ENCODE measurements around the gene ADAMTS9.

ADAMTS9 gene

DNA sequence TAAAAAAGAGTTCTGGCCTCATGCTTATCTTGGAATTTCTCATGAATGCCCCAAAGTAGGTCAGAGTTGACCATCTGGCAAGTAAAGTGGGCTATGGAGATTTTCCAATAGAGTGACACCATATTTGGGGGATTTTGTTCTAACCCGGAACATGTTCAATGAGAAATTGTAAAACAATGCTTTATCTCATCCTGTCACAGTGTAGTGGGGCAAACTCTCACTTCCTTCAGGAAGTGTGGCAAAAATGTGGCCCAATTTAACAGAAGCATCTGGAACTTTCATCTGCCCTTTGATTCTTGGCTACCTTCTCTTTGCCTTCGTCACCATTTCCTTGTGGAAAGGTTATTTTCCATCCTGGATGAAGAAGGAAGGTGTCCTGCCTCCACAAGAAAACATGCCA lies 70.8 kb downstream of the ADAMTS9 start:
- no peak for DNase-seq

DNA sequence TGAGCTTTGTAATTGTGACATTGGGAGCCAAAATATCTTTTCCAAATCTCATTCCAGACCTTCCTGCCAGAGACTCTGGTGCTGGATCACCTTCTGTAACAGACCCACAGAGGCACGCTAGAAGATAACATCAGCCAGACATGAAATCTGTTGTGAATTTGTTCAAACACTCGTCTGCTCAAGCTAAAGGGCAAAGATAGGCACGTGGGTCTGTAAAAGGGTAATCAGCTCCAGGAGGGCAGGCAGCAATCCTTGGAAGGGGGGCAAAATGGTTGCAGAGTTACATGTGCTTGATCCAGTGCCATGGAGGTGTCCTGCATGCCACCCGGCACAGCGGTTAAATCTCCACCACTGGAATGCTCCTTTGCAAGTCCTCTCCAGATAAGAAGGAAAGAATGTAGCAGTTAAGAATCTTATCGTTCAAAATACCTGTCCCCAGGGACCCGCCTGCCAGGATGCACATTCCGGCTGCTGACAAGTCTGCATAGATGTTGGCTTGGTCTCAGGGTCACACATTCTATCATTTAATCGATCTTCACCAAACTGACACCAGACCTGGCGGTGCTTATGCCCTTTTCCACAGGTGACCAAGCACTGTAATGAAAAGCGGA lies 74.8 kb downstream of the ADAMTS9 start:
- DNase-seq = no peak

DNA sequence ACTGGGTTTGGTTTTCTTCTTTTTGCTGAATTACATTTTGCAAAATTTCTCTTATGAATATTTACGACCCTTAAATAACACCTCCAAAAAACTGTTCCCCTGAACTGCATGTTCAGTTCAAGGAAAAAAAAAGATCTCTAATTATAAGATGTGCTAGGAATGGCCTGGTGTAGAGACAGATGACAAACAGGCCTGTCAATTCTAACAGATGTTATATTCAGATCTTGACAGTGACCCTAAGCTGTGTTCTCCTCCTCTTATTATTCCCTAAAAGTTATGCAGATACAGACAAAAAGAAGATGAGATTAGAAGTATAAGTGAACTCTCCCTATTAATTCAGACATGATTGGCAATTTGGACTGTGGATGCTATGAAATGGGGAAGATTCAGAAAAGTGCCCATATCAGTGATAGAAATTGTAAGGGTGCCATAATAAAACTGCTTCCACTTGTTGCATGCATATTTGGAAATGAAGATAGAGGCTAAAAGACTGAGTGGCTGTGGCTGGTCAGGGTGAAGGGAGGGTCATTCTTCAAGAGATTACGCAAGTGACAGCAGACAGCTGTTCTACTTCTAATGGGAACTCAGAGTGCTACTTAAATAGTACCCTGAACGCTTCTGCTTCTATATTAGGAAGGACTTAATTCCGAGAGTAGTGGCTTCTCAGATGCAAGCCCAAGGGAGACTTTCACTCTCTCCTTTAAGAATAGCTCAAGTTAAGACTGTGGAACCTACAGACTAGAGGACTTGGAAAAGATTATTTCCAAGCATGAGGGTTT lies 75.5 kb downstream of the ADAMTS9 start:
- no peak for DNase-seq

DNA sequence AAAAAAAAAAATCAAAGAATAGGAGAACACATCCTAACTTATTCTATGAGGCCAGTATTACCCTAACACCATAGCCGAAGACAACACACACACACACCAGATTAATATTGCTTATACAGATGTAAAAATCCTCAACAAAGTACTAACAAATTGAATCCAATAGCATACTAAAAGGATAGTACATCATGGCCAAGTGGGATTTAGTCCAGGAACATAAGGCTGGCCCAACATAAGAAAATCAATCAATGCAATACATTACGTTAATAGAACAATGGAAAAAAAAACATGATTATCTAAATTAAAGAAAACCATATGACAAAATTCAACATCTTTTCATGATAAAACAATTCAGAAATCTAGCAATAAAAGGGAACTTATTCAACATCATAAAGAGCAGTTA lies 79.1 kb downstream of the ADAMTS9 start:
- no peak for DNase-seq

DNA sequence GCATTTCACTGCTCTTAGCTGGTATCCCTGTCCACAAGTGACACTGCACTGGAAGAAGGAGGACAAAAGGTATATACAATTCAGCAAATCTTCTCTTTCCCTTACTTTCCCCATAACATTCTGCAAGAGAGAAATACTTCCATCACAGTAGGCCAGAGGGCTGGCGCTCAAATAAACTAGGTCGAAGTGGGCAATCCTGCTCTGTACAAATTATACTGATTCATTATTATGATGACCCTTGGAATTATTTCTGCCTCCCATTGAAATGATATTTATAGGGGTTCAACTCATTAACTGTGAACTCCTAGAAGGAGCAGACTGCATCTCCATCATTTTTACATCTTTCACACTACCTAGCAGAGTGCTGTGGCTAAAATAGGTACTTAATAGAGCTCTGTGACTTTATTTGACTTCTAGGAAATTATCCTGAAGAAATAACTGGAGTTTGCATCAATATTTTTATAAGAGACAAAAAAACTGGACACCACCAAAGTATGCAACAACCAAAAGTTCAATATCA lies 80.7 kb downstream of the ADAMTS9 start:
- no peak for DNase-seq

DNA sequence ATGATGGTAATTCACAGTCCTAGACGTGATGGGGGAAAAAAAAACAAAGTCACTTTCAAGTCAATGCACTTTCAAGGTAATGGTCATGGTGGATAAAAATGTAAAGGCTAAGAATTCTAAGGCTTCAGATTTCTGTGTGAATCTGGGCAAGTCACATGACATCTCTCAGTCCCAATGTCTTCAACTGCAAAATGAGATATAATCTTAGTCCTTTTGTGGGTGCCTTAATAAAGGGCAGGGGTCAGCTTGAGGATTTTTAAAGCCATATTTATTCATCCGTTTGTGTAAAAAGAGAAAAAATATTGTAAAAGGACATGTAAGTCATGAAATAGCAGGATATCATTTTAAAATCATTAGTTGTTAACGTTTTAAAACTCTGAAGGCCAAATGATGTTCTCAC lies 83.5 kb downstream of the ADAMTS9 start:
- DNase-seq = no peak

DNA sequence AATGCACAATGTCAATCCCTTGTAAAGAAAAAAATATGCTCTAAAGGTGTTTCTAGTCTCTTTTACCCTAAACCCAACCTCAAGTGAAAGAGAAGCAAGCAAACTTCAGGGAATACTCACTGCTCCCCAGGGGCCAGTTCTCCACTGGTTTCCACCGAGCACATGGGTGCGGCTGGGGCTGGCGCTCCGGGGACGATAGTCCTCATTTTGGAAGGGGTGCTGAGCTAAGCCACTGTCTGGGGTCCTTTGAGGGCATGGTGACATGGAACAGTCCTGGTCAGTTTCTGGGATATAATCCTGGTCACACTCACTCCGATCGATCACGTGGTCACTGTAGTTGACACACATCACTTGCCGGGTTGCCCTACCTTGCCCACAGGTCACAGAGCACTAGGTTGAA lies 86.0 kb downstream of the ADAMTS9 start:
- DNase-seq = no peak

DNA sequence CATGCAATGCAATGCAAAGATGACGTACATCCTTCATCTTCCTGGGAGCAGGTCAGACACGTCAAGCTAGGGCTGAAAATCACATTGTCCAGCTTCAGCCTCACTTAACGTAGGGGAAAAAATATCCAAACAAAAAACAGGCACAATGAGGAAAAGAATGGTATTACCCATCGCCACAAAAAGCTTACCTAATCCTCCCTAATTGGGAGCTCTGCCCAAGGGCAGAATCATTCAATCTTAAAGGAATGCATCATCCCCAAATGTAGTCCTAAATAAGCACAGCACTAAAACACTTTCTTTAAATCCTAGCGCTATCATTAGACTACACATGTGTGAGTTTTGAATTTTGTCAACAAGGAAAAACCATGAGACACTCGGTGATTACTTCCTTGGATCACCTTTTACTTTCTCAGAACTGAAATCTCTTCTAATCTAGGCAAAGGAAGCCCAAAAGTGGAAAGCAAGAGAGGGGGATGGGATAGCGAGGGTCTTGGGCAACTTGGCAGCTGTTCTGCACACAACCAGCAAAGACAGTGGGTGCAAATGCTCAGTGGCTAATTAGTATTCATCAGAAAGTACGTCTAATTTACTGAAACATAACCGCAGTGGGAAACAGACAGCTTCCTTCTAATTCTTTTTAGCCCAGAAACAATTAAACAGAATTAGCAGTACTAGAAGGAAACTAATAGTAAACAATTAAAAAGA lies 87.4 kb downstream of the ADAMTS9 start:
- DNase-seq = no peak

DNA sequence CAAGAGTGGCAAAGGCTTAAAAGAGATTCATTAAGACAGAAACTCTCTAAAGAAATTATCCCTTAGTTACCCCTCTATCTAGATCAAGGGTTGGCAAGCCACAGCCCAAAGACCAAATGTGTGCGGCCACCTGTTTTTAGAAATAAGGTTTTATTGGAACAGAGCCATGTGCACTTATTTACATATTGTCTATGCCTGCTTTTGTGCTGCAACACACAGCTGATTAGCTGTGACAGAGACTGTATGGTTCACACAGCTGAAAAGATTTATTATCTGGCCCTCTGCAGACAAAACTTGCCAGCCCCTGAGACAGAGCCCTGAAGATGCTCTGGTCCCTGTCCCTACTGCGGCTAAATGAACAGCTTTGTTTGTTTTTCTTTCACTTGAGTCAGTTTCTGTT lies 88.1 kb downstream of the ADAMTS9 start:
- DNase-seq = no peak

DNA sequence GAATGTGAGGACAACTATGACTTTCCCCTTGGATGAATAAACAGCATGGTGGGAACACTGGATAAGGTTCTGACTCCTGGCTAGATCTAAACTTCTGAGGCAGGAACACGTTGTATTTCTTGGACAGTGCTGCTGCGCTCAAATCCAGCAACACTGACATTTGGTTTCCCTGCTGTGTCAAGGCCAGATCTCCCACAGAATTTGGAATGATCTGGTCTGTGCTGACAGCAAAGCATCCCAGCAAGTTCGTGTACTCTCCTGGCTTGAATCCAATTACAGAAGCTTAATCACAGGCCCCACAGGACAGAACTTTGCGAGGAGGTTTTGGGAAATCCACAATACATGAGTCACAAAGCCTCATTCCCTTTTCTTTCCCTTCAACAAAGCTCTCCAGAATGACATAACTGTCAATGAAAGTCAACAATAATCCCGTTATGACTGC lies 92.5 kb downstream of the ADAMTS9 start:
- no peak for DNase-seq

DNA sequence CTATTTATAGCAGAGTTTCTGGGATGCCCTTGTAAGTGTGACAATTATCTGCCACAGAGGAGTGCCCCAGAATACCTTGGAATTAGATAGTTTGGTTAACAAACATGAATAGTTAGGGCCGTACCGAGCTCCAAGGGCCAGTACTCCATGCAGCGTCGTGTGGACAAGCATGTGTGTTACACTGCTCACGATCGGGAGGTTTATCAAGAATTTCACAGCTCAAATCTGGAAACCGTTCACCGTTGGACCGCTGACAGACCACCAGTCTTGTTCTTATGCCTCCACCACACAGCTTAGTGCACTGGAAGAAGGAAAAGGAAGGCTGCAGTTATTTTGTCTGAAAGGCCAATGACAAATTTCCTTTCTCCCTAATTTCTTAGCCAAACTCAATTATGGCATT lies 93.7 kb downstream of the ADAMTS9 start:
- no peak for DNase-seq

DNA sequence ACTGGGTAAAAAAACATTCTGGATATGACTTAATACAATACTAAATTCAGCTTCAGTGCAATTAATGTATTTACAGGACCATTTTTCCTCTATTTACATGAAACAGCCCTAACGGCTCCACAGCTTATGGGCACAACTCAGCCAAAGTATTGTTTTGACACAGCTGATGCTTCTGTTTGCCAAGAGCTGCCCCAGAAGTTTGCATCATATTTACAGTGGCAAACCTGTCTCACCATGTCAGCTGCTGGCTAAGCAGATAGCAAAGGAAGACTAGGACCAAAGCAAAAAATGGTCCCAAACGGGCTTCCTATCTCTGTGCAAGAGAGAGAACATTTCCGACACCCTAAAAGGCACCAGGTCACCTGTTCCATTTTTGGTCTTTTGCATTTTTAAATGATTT lies 94.5 kb downstream of the ADAMTS9 start:
- no peak for DNase-seq

DNA sequence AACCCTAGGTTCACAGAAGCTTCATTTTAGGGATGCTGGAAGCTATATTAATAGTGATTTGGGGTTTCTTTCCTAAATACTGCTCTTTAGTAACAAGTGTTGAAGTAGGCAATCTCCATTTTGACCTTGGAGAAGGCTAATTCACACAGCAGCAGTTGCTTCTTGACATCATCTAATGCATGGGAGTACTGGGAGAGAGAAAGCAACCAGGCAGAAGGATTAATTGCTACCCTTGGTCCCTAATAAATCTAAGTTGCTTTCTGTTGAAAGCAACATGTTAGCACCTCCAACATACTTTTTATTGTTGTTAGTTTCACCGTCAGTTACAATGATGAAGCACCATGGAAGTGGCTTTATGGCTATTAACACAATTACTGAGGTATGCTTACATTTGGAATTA lies 96.2 kb downstream of the ADAMTS9 start:
- DNase-seq = no peak

DNA sequence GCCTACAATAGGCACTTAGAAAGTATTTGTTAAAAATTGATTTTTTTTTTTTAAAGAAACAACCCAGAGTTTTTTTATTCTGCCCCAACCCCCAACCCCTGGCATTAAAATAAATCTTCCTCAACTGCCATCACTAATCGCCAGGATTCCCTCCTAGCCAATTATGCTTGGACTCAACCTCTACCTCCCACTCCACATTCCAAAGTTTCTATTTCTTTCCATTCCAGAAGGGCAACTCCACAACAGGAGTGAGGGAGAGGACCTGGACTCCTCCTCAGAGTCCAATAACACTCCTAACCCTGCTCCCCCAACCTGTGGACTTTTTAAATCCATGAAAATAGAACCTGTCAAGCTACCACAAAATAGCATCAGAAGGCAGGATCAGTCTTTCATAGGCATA lies 99.4 kb downstream of the ADAMTS9 start:
- DNase-seq = no peak

DNA sequence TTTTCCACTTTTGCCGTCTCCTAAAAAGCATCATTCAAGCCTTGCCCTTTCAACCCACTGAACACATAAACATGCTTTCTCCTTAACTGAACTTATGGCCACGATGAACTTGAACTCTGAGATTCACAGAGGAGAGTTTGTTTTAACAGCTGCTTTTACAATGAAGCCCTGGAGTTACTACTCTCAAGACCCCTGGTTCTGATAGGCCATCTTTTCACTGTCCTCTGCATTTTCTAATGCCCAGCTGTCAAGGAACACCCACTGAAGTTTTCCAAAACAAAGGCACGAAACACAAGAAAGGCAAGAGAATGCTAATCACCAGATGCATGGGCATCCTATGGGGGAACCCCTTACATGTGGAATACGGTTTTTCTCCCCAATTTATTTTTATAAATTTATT lies 100.8 kb downstream of the ADAMTS9 start:
- DNase-seq = no peak

DNA sequence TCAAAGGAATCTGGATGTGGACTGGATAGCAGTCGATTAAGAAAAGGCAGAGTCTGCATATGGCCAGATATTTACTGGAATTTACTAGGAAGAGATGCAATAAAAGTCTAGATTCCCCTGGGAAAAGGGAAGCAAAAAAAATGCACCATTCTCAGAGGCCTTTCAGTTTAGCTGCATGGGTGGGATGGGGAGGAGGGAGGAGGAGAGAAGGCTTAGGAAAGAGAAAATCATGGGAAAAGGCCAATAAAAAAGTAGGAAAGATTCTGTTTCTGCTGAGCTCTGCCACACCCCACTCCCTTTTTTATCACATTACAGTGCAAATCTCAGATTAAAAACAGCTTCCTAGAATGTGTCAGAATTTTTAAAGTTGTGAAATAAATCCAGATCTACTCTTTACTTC lies 103.6 kb downstream of the ADAMTS9 start:
- no peak for DNase-seq

DNA sequence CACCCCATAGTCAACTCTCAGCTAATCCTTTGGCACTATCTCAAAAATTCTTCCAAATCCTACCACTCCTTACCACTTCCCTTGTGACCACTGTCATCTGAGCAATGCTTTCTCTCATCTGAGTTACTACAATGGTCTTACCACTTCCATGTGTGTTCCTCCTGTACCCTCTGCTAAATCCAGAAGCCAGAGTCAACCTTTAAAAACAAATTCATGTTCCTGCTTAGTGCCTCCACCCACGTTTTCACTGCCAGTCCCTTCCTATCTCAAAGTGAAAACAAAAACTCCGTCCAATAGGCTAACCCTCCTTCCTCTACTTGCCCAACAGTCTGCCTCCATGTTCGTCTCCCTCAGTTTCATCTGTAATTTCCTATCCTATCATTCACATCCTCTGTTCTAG lies 109.0 kb downstream of the ADAMTS9 start:
- no peak for DNase-seq

DNA sequence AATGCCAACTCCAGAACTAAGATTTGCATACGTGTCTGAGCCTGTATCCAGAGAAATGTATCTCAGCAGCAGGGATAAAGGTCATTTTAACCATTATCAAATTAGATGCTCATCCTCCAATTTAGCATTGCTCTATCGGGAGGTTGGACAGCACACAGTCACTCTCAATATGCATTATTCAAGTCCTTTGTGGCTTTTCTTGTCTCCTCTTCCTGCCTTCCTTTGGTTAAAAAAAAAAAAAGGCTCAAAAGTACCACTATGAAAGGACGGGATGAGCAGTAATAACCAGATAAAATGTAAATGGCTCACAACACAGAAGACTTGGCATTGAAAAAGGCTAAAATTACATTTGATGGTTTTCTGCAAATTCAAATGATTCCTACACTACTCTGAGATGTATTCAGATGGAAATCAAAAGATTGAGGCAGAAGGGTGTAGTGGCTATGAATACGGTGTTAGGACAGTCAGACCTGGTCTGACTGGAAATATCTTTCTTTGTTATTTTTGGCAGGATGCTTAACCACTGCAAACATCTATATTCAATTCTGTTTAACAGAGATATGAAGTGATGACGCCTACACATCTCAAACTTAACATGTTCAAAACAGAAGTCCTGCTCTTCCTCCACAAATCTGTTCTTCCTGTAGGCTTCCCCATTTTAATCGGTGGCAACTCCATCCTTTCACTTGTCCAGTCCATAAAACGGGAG lies 109.6 kb downstream of the ADAMTS9 start:
- DNase-seq = no peak

DNA sequence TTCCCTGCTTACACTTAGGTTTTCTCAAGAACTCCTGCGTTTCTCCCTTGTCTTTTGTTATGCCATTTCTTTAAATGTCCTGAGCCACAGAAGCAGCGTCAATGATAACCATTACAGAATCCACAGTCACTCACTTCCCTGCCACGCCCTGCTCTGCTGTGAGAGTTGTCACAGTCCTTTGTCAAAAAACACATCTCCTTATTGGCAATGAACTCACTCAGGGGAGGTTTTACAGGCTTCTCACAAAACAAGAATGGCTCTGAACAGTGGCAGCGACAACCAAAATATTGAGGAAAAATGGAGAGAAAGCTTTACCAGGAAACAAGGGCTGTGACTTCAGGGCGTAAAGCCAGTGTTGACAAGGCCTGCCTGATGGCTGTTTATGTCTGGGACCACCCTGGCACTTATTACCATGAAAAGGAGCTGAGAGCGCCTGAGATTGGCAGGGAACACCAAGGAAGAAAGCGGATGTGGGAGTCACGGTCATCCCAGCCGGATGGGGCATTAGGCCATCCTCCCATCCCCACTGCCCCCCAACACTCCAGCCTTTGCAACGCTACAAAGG lies 111.5 kb downstream of the ADAMTS9 start:
- DNase-seq = no peak

DNA sequence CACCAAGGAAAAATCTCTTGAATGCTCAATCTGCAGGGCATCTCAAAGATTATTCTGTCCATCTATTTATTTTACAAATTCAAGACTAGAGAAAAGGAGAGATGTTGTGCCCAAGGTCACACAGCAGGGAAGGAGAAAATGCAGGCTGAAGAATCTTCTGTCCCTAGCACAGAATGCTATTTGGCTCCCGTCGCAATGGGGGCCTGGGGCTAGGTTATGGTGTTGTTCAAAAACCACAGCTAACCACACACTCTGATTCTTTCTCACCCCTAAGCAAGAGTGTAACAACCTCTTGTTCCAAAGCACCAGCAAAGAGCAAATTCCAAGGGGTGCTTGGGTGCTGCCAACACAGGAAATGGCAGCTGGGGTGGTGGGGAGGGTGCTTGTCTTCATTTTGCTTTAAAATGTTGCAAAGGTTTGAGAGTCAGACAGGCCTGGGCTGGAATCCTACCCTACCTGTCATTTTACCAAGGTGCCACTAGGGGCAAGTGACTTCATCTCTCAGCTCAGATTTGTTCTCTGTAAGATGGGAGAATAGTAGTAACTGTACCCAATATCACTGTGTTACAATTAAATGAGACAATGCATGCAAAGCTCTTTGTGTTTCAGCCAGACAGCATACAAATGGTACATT lies 112.5 kb downstream of the ADAMTS9 start:
- DNase-seq = no peak

DNA sequence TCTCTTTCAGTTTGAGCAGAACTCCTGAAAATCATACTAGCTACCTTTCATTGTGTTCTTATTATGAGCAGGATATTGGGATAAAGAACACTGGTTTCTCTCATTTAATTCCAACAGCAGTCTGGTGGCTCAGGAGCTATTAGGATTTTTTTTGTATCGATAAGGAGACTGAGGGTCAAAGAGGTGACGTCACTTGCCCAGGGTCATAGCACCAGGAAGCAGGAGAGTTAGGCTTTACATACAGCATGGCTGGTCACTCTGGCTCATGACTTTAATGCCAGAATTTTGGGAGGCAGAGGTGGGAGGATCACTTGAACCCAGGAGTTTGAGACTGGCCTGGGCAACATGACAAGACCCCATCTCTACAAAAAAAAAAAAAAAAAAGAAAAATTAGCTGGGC lies 113.6 kb downstream of the ADAMTS9 start:
- no peak for DNase-seq

DNA sequence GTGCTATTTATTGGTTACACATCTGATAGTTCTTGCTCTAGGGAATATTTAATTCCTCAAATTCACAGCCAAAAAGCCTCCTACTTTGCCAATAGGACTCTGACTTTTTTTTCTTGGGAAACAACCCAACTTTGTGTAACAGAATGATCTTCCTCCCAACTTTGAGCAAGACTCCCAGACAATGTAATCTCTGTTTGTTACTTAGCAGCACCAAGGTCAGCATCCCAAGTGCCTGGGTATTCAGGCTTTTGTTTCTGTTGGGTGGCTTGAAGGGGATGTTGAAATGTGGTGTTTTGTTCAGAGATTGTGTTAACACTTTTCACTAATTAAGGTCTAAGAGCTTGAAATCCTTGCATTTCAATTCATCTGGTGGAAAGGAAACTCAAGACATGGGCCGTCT lies 115.8 kb downstream of the ADAMTS9 start:
- no peak for DNase-seq

Measured in activated gamma-delta T cell (primary cell).